ENCODE measurements around the gene CACFD1. TPM values are rescaled to one million over a fixed set of nuclear protein-coding genes. Genes with fewer than 3 reads are reported as not detected.

Gene CACFD1
- polyA plus RNA-seq, 3 donors = 5.0 to 6.7 (median 5.1) TPM

DNA sequence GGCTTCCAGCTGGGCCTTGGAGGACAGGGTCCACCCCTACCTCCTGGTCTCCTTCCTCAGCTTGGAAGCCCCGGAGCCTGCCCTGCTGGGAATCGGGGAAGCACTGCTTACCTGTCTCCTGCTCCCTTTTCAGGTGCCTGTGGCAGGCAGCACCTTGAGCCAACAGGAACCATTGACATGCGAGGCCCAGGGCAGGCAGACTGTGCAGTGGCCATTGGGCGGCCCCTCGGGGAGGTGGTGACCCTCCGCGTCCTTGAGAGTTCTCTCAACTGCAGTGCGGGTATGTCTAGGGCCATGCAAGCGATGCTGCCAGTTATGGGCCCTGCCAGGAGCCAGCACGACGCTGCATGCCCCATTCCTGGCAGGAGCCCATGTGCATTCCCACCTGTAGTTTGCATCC lies 3.8 kb upstream of the CACFD1 start:
- peaks cover 0 to 1% (median 0%) of the 10 kb centered on the region in 7 donors for H3K9me3 Mint-ChIP-seq
- Histone ChIP-seq H3K9ac (ENCODE audit: insufficient read depth, low read length, poor library complexity, severe bottlenecking) (no peak overlapping the region), H3K27me3 (ENCODE audit: control insufficient read depth in 2 of 2, insufficient read depth in 2 of 2, low read length in 2 of 2) (peaks cover 0 to 8% of the 10 kb centered on the region in 2 donors), H3K9me3 (replicated peaks in 1 of 2; ENCODE audit: control insufficient read depth in 1 of 2, insufficient read depth in 1 of 2, low read length in 2 of 2) (no peaks in the 10 kb centered on the region), H3K4me3 (replicated peaks in 1 of 3; ENCODE audit: low read depth in 2 of 3, low read length in 3 of 3) (no peak overlapping the region), H3K79me2 (ENCODE audit: insufficient read depth, low read length) (no peaks in the 10 kb centered on the region), H3K4me2 (replicated peaks; ENCODE audit: extremely low read depth, low read length, poor library complexity, severe bottlenecking) (no peak overlapping the region), H2AFZ (ENCODE audit: insufficient read depth, low read depth, low read length, poor library complexity, severe bottlenecking) (no peak overlapping the region), H3K36me3 (replicated peaks in 1 of 2; ENCODE audit: control insufficient read depth in 1 of 2, insufficient read depth in 2 of 2, low read length in 2 of 2) (no peaks in the 10 kb centered on the region), H3K27ac (ENCODE audit: low read depth in 1 of 2, low read length in 2 of 2) (no peak overlapping the region), H4K20me1 (ENCODE audit: insufficient read depth, low read length) (peaks cover 1% of the 10 kb centered on the region), H3K4me1 (ENCODE audit: control insufficient read depth in 1 of 2, insufficient read depth in 2 of 2, low read length in 2 of 2) (peaks cover 16 to 21% of the 10 kb centered on the region in 2 donors)
- intact Hi-C loops (cut with micrococcal nuclease) = loop anchor here in 1 of 2 donors (5.0 to 10.0 kb wide), 2 partner anchors 34 to 569 kb away; partner anchors contain the start of genes ADAMTS13 and BRD3OS
- H3K27me3 Mint-ChIP-seq (ENCODE audit: low read depth in 3 of 3) = peaks cover 10 to 21% (median 13%) of the 10 kb centered on the region in 3 donors
- WGBS (ENCODE audit: insufficient coverage) = 96% methylated on average over 9 of the region's 11 CpGs
- no peak overlapping the region for H3K27ac Mint-ChIP-seq
- TF ChIP-seq, protein P1, sequence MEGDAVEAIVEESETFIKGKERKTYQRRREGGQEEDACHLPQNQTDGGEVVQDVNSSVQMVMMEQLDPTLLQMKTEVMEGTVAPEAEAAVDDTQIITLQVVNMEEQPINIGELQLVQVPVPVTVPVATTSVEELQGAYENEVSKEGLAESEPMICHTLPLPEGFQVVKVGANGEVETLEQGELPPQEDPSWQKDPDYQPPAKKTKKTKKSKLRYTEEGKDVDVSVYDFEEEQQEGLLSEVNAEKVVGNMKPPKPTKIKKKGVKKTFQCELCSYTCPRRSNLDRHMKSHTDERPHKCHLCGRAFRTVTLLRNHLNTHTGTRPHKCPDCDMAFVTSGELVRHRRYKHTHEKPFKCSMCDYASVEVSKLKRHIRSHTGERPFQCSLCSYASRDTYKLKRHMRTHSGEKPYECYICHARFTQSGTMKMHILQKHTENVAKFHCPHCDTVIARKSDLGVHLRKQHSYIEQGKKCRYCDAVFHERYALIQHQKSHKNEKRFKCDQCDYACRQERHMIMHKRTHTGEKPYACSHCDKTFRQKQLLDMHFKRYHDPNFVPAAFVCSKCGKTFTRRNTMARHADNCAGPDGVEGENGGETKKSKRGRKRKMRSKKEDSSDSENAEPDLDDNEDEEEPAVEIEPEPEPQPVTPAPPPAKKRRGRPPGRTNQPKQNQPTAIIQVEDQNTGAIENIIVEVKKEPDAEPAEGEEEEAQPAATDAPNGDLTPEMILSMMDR (IDR thresholded peaks at IDR 0.05) = no peak
- no peak for DNase-seq
- no peaks in the 10 kb centered on the region for H3K36me3 Mint-ChIP-seq
- peaks cover 16% of the 10 kb centered on the region for H3K4me1 Mint-ChIP-seq
- H3K4me3 Mint-ChIP-seq = no peak overlapping the region

DNA sequence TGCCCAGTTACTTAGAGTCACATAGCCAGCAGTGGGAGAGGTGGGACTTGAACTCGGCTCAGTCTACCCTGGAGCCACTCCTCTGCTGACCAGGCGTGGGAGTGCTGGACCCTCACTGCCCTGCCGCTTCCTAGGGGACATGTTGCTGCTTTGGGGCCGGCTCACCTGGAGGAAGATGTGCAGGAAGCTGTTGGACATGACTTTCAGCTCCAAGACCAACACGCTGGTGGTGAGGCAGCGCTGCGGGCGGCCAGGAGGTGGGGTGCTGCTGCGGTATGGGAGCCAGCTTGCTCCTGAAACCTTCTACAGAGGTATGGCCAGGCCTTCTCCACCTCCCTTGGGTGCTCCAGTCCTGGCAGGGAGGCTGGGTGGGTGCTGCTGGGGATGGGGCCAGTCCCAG lies 3.4 kb upstream of the CACFD1 start:
- Mint-ChIP-seq H3K27me3 (ENCODE audit: low read depth in 3 of 3) (peaks cover 10 to 26% (median 13%) of the 10 kb centered on the region in 3 donors), H3K27ac (no peak overlapping the region), H3K4me1 (peaks cover 19% of the 10 kb centered on the region), H3K9me3 (peaks cover 0 to 1% (median 0%) of the 10 kb centered on the region in 7 donors), H3K4me3 (no peak overlapping the region), H3K36me3 (no peaks in the 10 kb centered on the region)
- Histone ChIP-seq H2AFZ (ENCODE audit: insufficient read depth, low read depth, low read length, poor library complexity, severe bottlenecking) (no peak overlapping the region), H3K79me2 (ENCODE audit: insufficient read depth, low read length) (no peaks in the 10 kb centered on the region), H3K4me3 (replicated peaks in 1 of 3; ENCODE audit: low read depth in 2 of 3, low read length in 3 of 3) (no peak overlapping the region), H3K27me3 (ENCODE audit: control insufficient read depth in 2 of 2, insufficient read depth in 2 of 2, low read length in 2 of 2) (peaks cover 0 to 9% of the 10 kb centered on the region in 2 donors), H3K9ac (ENCODE audit: insufficient read depth, low read length, poor library complexity, severe bottlenecking) (no peak overlapping the region), H3K36me3 (replicated peaks in 1 of 2; ENCODE audit: control insufficient read depth in 1 of 2, insufficient read depth in 2 of 2, low read length in 2 of 2) (no peaks in the 10 kb centered on the region), H3K9me3 (replicated peaks in 1 of 2; ENCODE audit: control insufficient read depth in 1 of 2, insufficient read depth in 1 of 2, low read length in 2 of 2) (no peaks in the 10 kb centered on the region), H3K4me1 (ENCODE audit: control insufficient read depth in 1 of 2, insufficient read depth in 2 of 2, low read length in 2 of 2) (peaks cover 17 to 22% of the 10 kb centered on the region in 2 donors), H3K4me2 (replicated peaks; ENCODE audit: extremely low read depth, low read length, poor library complexity, severe bottlenecking) (no peak overlapping the region), H4K20me1 (ENCODE audit: insufficient read depth, low read length) (peaks cover 6% of the 10 kb centered on the region), H3K27ac (ENCODE audit: low read depth in 1 of 2, low read length in 2 of 2) (no peak overlapping the region)
- TF ChIP-seq, protein P1 (IDR thresholded peaks at IDR 0.05) = no peak
- intact Hi-C loops (cut with micrococcal nuclease) = loop anchor here in 1 of 2 donors (5.0 to 10.0 kb wide), 2 partner anchors 34 to 568 kb away; partner anchors contain the start of genes ADAMTS13 and BRD3OS
- DNase-seq = no peak
- 95% methylated on average over 9 of the region's 9 CpGs for WGBS (ENCODE audit: insufficient coverage)
